ENCODE data around the gene MYL10.

- TF ChIP-seq CTCF (IDR thresholded peaks at IDR 0.05) (no peak), FOXJ3 (CRISPR knock-in tag; IDR thresholded peaks at IDR 0.05) (no peak), RFX5 (IDR thresholded peaks at IDR 0.05; ENCODE audit: low read length) (no peak), GATA2 (CRISPR knock-in tag; IDR thresholded peaks at IDR 0.05) (no peak), USF1 (IDR thresholded peaks at IDR 0.05; ENCODE audit: borderline replicate concordance, low read depth) (no peak), EZH2phosphoT487 (IDR thresholded peaks at IDR 0.05; ENCODE audit: borderline replicate concordance, low read depth) (no peak), RCOR1 (IDR thresholded peaks at IDR 0.05; ENCODE audit: low read length) (no peak), ELF1 (IDR thresholded peaks at IDR 0.05) (no peak), GABPA (IDR thresholded peaks at IDR 0.05; ENCODE audit: low read depth) (no peak), EP300 (IDR thresholded peaks at IDR 0.05; ENCODE audit: borderline replicate concordance in 1 of 2, low read depth in 1 of 2, low read length in 1 of 2) (no peak)
Observed at GRCh38 chr7:101657171-101657570, 28.1 kb upstream of the MYL10 start.
